DND-41 (cell line): ENCODE data around the gene YEATS2.

Experiments
- CTCF ChIP-seq: IDR thresholded peaks from 2 replicates; pipeline ENCODE4 v1.5.1; 2012; ENCODE audit warnings: borderline replicate concordance, low read length, moderate library complexity, mild to moderate bottlenecking; ENCODE audit not compliant: poor library complexity, severe bottlenecking; ENCODE audit errors: extremely low read depth
- EZH2 ChIP-seq: IDR thresholded peaks from 3 replicates; pipeline ENCODE4 v1.6.1; 2012; ENCODE audit warnings: borderline replicate concordance, low read depth, mild to moderate bottlenecking, moderate library complexity, low read length, inconsistent platforms; ENCODE audit not compliant: severe bottlenecking

- no peak for TF ChIP-seq CTCF
- no peak for TF ChIP-seq EZH2
Measured at GRCh38 chr3:183710231-183710630, 12.6 kb downstream of the YEATS2 start.
